Endothelial cell of hepatic sinusoid (primary cell): ENCODE measurements around the gene TOP1.
"Not testable (repeated sequence)": the region's sequence is repeated elsewhere in the genome, so short reads cannot be mapped to it uniquely, and the experiment has no call there.

Experiments
- in situ Hi-C: cut with HindIII; loops from 2 replicates; pipeline ENCODE4 v1.10.0; 2017; ENCODE audit warnings: low sequenced_read_pairs

Gene TOP1

GRCh38 chr20:41003143-41003935 is 25.3 kb upstream of the TOP1 start:
- in situ Hi-C loops = no loop called here

- in situ Hi-C loops = not testable (repeated sequence)
Measured at GRCh38 chr20:41003936-41004294, 24.7 kb upstream of the TOP1 start.

GRCh38 chr20:41004531-41005360 is 23.9 kb upstream of the TOP1 start:
- in situ Hi-C loops = no loop called here

GRCh38 chr20:41005361-41005729 is 23.3 kb upstream of the TOP1 start:
- in situ Hi-C loops = no loop called here

- in situ Hi-C loops = no loop called here
Measured at GRCh38 chr20:41006126-41006935, 22.3 kb upstream of the TOP1 start.

GRCh38 chr20:41006936-41007474 is 21.6 kb upstream of the TOP1 start:
- in situ Hi-C loops = no loop called here

GRCh38 chr20:41007481-41007880 is 21.1 kb upstream of the TOP1 start:
- in situ Hi-C loops = no loop called here

GRCh38 chr20:41009946-41010345 is 18.7 kb upstream of the TOP1 start:
- in situ Hi-C loops = no loop called here

- in situ Hi-C loops = no loop called here
Measured at GRCh38 chr20:41011551-41012067, 17.0 kb upstream of the TOP1 start.

GRCh38 chr20:41014561-41015088 is 14.0 kb upstream of the TOP1 start:
- in situ Hi-C loops = no loop called here

- in situ Hi-C loops = no loop called here
Measured at GRCh38 chr20:41017448-41018042, 11.1 kb upstream of the TOP1 start.

- in situ Hi-C loops = no loop called here
Measured at GRCh38 chr20:41018153-41018552, 10.5 kb upstream of the TOP1 start.

- in situ Hi-C loops = no loop called here
Measured at GRCh38 chr20:41023549-41023948, 5.1 kb upstream of the TOP1 start.

GRCh38 chr20:41027366-41027765 is 1.3 kb upstream of the TOP1 start:
- in situ Hi-C loops = no loop called here

- in situ Hi-C loops = no loop called here
Measured at GRCh38 chr20:41027872-41028358, 707 bp upstream of the TOP1 start.

GRCh38 chr20:41029150-41029901 is 704 bp downstream of the TOP1 start:
- in situ Hi-C loops = no loop called here

GRCh38 chr20:41030061-41030460 is 1.4 kb downstream of the TOP1 start:
- in situ Hi-C loops = no loop called here

- in situ Hi-C loops = no loop called here
Measured at GRCh38 chr20:41030531-41031242, 2.1 kb downstream of the TOP1 start.

GRCh38 chr20:41031243-41031619 is 2.6 kb downstream of the TOP1 start:
- in situ Hi-C loops = no loop called here
